ENCODE data around the gene SAYSD1. TPM values are rescaled to one million over a fixed set of nuclear protein-coding genes. Genes with fewer than 3 reads are reported as not detected.
A peak's percentile ranks its signal among the peaks of the same experiment; 100 is the strongest.
"Not testable (repeated sequence)": the region's sequence is repeated elsewhere in the genome, so short reads cannot be mapped to it uniquely, and the experiment has no call there.

The SAYSD1 gene
- total RNA-seq: 12.3 TPM

GRCh38 chr6:39114704-39115599, at the start of gene SAYSD1:
Gene SAYSD1 (minus strand): TSS chr6:39115186. CDS start chr6:39115089, 97 bp downstream.
- DNase-seq: peak; percentile 97

GRCh38 chr6:39157511-39157910, 42.5 kb upstream of the SAYSD1 start:
- no peak for DNase-seq

GRCh38 chr6:39156801-39157200, 41.8 kb upstream of the SAYSD1 start:
- no peak for DNase-seq

- DNase-seq: no peak
Observed at GRCh38 chr6:39154705-39155104, 39.7 kb upstream of the SAYSD1 start.

- DNase-seq: no peak
Observed at GRCh38 chr6:39153766-39154397, 38.9 kb upstream of the SAYSD1 start.

- no peak for DNase-seq
Observed at GRCh38 chr6:39152262-39152661, 37.3 kb upstream of the SAYSD1 start.

GRCh38 chr6:39151211-39151610, 36.2 kb upstream of the SAYSD1 start:
- DNase-seq: no peak

GRCh38 chr6:39144481-39145173, 29.6 kb upstream of the SAYSD1 start:
- DNase-seq: no peak

GRCh38 chr6:39143238-39143930, 28.4 kb upstream of the SAYSD1 start:
- DNase-seq: no peak

- no peak for DNase-seq
Observed at GRCh38 chr6:39140556-39141167, 25.7 kb upstream of the SAYSD1 start.

- peak; percentile 83 for DNase-seq
Observed at GRCh38 chr6:39137245-39137644, 22.3 kb upstream of the SAYSD1 start.

- DNase-seq: not testable (repeated sequence)
Observed at GRCh38 chr6:39136207-39136606, 21.2 kb upstream of the SAYSD1 start.

- not testable (repeated sequence) for DNase-seq
Observed at GRCh38 chr6:39134761-39135160, 19.8 kb upstream of the SAYSD1 start.

- no peak for DNase-seq
Observed at GRCh38 chr6:39130691-39131090, 15.7 kb upstream of the SAYSD1 start.

GRCh38 chr6:39128832-39129231, 13.8 kb upstream of the SAYSD1 start:
- DNase-seq: no peak

GRCh38 chr6:39128106-39128505, 13.1 kb upstream of the SAYSD1 start:
- no peak for DNase-seq

- no peak for DNase-seq
Observed at GRCh38 chr6:39124114-39124513, 9.1 kb upstream of the SAYSD1 start.

GRCh38 chr6:39118921-39119320, 3.9 kb upstream of the SAYSD1 start:
- DNase-seq: no peak

- no peak for DNase-seq
Observed at GRCh38 chr6:39114388-39114703, 640 bp downstream of the SAYSD1 start.

- no peak for DNase-seq
Observed at GRCh38 chr6:39113788-39114187, 1.2 kb downstream of the SAYSD1 start.

- DNase-seq: no peak
Observed at GRCh38 chr6:39111280-39111679, 3.7 kb downstream of the SAYSD1 start.
